Thyroid gland (tissue), 4 donors: ENCODE results near the gene CEP170B. TPM values are rescaled to one million over a fixed set of nuclear protein-coding genes. Genes with fewer than 3 reads are reported as not detected.

ENCODE experiments used
- DNase-seq, 2 donors: peaks; one replicate each; pipeline ENCODE4 v3.0.0-alpha.2; 2019
- H3K27ac ChIP-seq, 3 donors: fragments of 200-600 bp; sonication (generic); 1 replicate in 2 of 3; 2 replicates in 1 of 3; pipeline ENCODE4 v1.5.1; 2016 to 2019; ENCODE audit warnings: mild to moderate bottlenecking in 1 of 3, moderate library complexity in 1 of 3
- H3K27me3 ChIP-seq: fragments of 200-600 bp; sonication (generic); one replicate; pipeline ENCODE4 v1.5.1; 2019
- H3K36me3 ChIP-seq, 2 donors: fragments of 200-600 bp; sonication (generic); one replicate each; pipeline ENCODE4 v1.5.1; 2016 to 2019
- H3K4me1 ChIP-seq, 2 donors: fragments of 200-600 bp; sonication (generic); one replicate each; pipeline ENCODE4 v1.5.1; 2017 to 2019
- H3K4me3 ChIP-seq, 3 donors: fragments of 200-600 bp; sonication (generic); replicated peaks in 1 of 3; 1 replicate in 2 of 3; 2 replicates in 1 of 3; pipeline ENCODE4 v1.5.1; 2016; ENCODE audit warnings: mild to moderate bottlenecking in 1 of 3
- H3K9me3 ChIP-seq: fragments of 200-600 bp; sonication (generic); one replicate; pipeline ENCODE4 v1.5.1; 2017
- POLR2A ChIP-seq, 2 donors: fragments of 450-650 bp; IDR thresholded peaks; one replicate each; pipeline ENCODE4 v1.6.1; 2017; ENCODE audit warnings: antibody characterized with exemption in 2 of 2, mild to moderate bottlenecking in 2 of 2, moderate library complexity in 1 of 2
- WGBS, 2 donors: methylation state at CpG; one replicate each; pipeline ENCODE4 v1.1.5; 2017; 5-methylcytosine and 5-hydroxymethylcytosine counted together
- intact Hi-C: fragments of 100-400 bp; cut with DNase I; formaldehyde crosslinking; loops from one replicate; pipeline ENCODE4 v1.15.1; 2023
- total RNA-seq, 4 donors: library from RNA; depleted of rRNA; stranded (reverse); fragments of >200 nt; gene quantifications; one replicate each; pipeline ENCODE4 v1.2.3, GENCODE V29; 2016
- TF ChIP-seq, protein P1 (sequence below), 6 experiments: fragments of 200-600 bp in 3 of 6; fragments of 450-650 bp in 3 of 6; sonication (generic) in 3 of 6; IDR thresholded peaks; one replicate each; pipeline ENCODE4 v1.5.1; 2016 to 2019; ENCODE audit warnings: antibody characterized with exemption in 6 of 6, mild to moderate bottlenecking in 2 of 6, inconsistent platforms in 1 of 6, moderate library complexity in 1 of 6

CEP170B gene
- total RNA-seq, 4 donors from 2014 or later = 18.3 to 46.2 (median 27.4) TPM

GRCh38 chr14:104894331-104895206 is 29.5 kb downstream of the CEP170B start:
- no peak overlapping the region for H3K4me3 ChIP-seq
- no peaks in the 10 kb centered on the region for H3K27me3 ChIP-seq
- no peak for DNase-seq
- intact Hi-C loops = loop anchor here (5.0 kb wide), 1 partner anchor 148 kb away; no protein-coding TSS in a partner anchor
- peak overlapping the region; percentile 73 to 92 (median 75) for H3K27ac ChIP-seq
- H3K36me3 ChIP-seq = no peaks in the 10 kb centered on the region
- WGBS, 2 donors = 83 to 85% methylated on average over 19 to 20 of the region's 30 CpGs
- no peaks in the 10 kb centered on the region for H3K9me3 ChIP-seq
- peaks cover 14 to 22% of the 10 kb centered on the region in 2 donors for H3K4me1 ChIP-seq
- TF ChIP-seq, protein P1, sequence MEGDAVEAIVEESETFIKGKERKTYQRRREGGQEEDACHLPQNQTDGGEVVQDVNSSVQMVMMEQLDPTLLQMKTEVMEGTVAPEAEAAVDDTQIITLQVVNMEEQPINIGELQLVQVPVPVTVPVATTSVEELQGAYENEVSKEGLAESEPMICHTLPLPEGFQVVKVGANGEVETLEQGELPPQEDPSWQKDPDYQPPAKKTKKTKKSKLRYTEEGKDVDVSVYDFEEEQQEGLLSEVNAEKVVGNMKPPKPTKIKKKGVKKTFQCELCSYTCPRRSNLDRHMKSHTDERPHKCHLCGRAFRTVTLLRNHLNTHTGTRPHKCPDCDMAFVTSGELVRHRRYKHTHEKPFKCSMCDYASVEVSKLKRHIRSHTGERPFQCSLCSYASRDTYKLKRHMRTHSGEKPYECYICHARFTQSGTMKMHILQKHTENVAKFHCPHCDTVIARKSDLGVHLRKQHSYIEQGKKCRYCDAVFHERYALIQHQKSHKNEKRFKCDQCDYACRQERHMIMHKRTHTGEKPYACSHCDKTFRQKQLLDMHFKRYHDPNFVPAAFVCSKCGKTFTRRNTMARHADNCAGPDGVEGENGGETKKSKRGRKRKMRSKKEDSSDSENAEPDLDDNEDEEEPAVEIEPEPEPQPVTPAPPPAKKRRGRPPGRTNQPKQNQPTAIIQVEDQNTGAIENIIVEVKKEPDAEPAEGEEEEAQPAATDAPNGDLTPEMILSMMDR (IDR thresholded peaks at IDR 0.05) = no peak
- no peak for TF ChIP-seq POLR2A (IDR thresholded peaks at IDR 0.05)

DNA sequence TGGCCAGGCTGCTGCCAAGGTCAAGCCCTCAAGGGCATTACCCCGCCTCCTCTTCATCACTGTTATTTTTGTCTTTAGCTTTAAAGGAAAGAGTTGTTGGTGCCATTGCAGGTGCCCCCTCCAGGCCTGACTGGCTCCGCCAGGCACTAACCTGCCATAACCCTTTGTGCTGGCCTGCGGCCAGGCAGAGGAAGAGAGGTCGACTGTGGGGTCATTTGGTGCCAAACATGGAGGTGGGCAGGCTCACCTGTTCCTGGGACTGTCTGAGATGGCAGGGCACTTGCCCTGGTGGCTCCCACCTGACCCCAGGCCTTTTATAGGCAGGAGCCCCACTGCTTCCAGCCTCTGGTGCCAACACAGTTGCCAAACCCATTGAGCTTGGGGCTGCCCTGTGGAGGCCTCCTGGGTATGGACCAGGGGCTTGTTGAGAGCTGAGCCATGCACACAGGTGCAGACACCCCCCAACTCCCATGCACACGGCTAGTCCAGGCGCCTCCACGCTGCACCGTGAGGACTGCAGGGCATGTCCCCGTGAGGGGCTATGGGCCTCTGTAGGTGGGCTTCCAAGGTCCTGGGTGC is 30.2 kb downstream of the CEP170B start:
- WGBS, 2 donors = 27 to 51% methylated on average over 4 to 9 of the region's 9 CpGs
- Histone ChIP-seq H3K9me3 (no peaks in the 10 kb centered on the region), H3K36me3 (no peaks in the 10 kb centered on the region), H3K27me3 (no peaks in the 10 kb centered on the region), H3K27ac (peak overlapping the region; percentile 73 to 92 (median 75)), H3K4me3 (no peak overlapping the region), H3K4me1 (peaks cover 14 to 22% of the 10 kb centered on the region in 2 donors)
- intact Hi-C loops = no loop called here
- TF ChIP-seq, protein P1 (IDR thresholded peaks at IDR 0.05) = no peak
- no peak for TF ChIP-seq POLR2A (IDR thresholded peaks at IDR 0.05)
- peak; percentile 63 to 64 for DNase-seq

- H3K36me3 ChIP-seq = no peaks in the 10 kb centered on the region
- H3K27ac ChIP-seq = peak overlapping the region; percentile 73 to 92 (median 75)
- H3K9me3 ChIP-seq = no peaks in the 10 kb centered on the region
- DNase-seq = peak; percentile 93 to 94
- H3K4me3 ChIP-seq = peak overlapping the region in 1 of 3 donors; percentile 18
- WGBS, 2 donors = 39 to 47% methylated on average over 15 to 25 of the region's 34 CpGs
- TF ChIP-seq, protein P1 (IDR thresholded peaks at IDR 0.05) = no peak
- peak in 1 of 2 donors; percentile 54 for TF ChIP-seq POLR2A (IDR thresholded peaks at IDR 0.05)
- intact Hi-C loops = no loop called here
- no peaks in the 10 kb centered on the region for H3K27me3 ChIP-seq
- H3K4me1 ChIP-seq = peaks cover 14 to 22% of the 10 kb centered on the region in 2 donors
These were observed 31.0 kb downstream of the CEP170B start for GRCh38 chr14:104895786-104896661.

DNA sequence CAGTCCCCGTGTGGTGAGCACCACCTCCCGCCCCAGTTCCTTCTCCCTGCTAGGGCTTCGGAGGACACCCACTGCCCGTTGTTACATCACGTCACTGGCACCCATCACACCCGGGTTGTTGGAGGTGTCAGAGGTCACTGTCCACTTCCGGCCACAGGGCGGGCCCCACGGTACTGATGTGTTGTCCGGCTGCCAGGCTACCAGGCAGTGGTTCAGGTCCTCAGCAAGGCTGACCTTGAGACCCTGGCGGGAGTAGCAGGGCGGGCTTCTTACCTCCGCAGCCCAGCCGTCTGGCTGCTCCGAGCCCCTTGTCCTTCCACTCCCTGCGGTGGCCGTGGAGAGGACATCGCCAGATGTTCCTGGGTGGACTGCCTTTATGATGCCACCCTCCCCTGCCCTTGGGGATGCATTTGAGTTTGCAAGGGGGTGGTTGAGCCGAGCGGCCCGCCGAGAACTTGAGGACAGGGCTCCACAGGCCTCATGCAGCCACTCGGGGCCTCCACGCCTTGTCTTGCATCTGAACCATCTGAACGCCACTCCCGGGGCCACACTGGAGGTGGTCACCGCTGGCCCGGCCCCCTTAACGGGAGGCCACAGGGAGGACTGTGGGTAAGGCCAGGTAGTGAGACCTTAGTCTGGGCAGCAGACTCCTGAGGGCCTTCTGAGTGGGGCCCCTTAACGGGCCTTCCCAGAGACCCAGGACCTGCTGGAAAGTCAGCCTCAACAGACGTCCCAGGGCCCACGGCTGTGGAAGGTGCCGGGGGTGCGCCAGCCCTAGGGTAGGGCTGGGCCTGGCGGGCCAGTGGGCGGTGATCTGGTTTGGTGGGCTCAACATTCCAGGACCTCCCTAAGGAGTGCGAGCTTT is 32.5 kb downstream of the CEP170B start:
- Histone ChIP-seq H3K4me1 (peaks cover 14 to 22% of the 10 kb centered on the region in 2 donors), H3K4me3 (no peak overlapping the region), H3K9me3 (no peaks in the 10 kb centered on the region), H3K27me3 (no peaks in the 10 kb centered on the region), H3K36me3 (no peaks in the 10 kb centered on the region), H3K27ac (no peak overlapping the region)
- no peak for DNase-seq
- 88 to 97% methylated on average over 7 to 20 of the region's 37 CpGs for WGBS, 2 donors
- intact Hi-C loops = no loop called here
- TF ChIP-seq, protein P1 (IDR thresholded peaks at IDR 0.05) = no peak
- no peak for TF ChIP-seq POLR2A (IDR thresholded peaks at IDR 0.05)
